GM12875 (cell line): ENCODE data around the gene PRKAR1A.

Experiments
- H3K4me3 ChIP-seq: one replicate; pipeline ENCODE4 v1.5.1; 2011; ENCODE audit warnings: low read depth, low read length, control low read depth
- CTCF ChIP-seq: IDR thresholded peaks from 2 replicates; pipeline ENCODE4 v1.5.1; 2011; ENCODE audit warnings: low read depth, mild to moderate bottlenecking, control low read depth, inconsistent platforms, low read length, moderate library complexity, borderline replicate concordance; ENCODE audit not compliant: insufficient read depth

The PRKAR1A gene

GRCh38 chr17:68594552-68594951 is 82.3 kb downstream of the PRKAR1A start:
- H3K4me3 ChIP-seq = no peak overlapping the region
- no peak for TF ChIP-seq CTCF

- H3K4me3 ChIP-seq = no peak overlapping the region
Measured at GRCh38 chr17:68595496-68595895, 83.3 kb downstream of the PRKAR1A start.

GRCh38 chr17:68595986-68596385 is 83.8 kb downstream of the PRKAR1A start:
- no peak for TF ChIP-seq CTCF
- H3K4me3 ChIP-seq = no peak overlapping the region

More at GRCh38 chr17:68595496-68595895, 83.3 kb downstream of the PRKAR1A start:
- no peak for TF ChIP-seq CTCF

- no peak overlapping the region for H3K4me3 ChIP-seq
- TF ChIP-seq CTCF = no peak
Measured at GRCh38 chr17:68596411-68596945, 84.2 kb downstream of the PRKAR1A start.

GRCh38 chr17:68598074-68598473 is 85.8 kb downstream of the PRKAR1A start:
- no peak for TF ChIP-seq CTCF
- no peak overlapping the region for H3K4me3 ChIP-seq

GRCh38 chr17:68598545-68598961 is 86.3 kb downstream of the PRKAR1A start:
- TF ChIP-seq CTCF = no peak
- no peak overlapping the region for H3K4me3 ChIP-seq

- TF ChIP-seq CTCF = no peak
- no peak overlapping the region for H3K4me3 ChIP-seq
Measured at GRCh38 chr17:68599091-68599490, 86.9 kb downstream of the PRKAR1A start.
